NCI-H526 treated with DMSO at 0.1 percent for 48 hours (cell line): ENCODE measurements around the gene PLP2.

Experiments used
- DNase-seq: peaks from one replicate; lab custom pipeline; 2025; lab: John Stamatoyannopoulos, UW

PLP2 gene

DNA sequence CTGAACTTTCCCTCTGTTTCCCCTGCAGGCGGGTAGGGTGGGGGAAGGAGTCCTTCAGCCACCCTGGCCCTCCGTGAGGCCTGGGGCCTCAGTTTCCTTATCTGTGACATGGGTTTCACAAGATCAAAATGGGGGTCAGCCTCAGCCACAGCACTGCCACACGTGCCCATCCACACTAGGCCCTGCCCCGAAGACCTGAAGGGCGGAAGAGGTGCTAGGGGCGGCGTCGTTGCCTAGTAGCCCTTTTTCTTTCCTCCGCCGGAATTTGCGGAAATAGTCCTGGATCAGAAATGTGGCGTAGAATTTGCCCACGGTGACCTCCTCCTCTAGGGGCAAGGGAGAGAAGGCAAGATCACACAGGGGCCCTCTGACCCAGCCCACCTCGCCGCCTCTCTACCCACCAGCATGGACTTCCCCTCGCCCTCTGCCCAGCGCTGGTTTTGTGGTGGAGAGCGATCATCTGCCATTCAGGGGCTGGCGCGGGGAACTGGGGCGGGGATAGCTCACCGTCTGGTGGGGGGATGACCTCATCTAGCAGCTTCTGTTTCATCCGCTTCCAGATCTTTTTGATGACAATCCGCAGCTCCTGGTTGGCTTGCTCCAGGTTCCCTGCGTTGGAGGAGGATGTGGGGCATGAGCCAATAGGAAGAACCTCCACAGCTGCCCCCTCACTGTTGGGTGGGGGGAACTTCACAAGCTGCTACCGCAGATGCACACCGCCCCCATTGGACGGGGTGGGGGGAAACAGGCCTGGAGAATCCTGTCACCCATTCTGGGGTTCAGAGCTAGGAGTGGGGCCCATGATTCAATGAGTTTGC, 37.9 kb downstream of the PLP2 start:
- no peak for DNase-seq

DNA sequence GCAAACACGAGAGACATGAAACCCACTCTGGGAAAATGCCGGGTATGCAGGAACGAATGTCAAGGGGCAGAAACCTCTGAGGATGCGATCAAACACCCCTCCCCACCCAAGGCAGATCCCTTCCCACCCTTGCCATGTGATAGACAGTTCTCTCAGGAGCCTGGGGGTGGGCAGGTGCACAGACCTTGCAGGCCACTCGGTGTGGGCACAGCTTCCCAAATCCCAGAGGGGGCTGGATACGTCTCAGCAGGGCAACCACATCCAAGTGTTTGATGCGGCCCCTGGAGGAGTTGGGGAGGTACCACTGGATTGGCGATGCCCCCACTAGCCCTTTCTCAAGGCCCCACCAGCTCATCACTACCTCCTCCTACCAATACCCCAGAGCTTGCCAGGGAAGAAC, 38.7 kb downstream of the PLP2 start:
- no peak for DNase-seq

DNA sequence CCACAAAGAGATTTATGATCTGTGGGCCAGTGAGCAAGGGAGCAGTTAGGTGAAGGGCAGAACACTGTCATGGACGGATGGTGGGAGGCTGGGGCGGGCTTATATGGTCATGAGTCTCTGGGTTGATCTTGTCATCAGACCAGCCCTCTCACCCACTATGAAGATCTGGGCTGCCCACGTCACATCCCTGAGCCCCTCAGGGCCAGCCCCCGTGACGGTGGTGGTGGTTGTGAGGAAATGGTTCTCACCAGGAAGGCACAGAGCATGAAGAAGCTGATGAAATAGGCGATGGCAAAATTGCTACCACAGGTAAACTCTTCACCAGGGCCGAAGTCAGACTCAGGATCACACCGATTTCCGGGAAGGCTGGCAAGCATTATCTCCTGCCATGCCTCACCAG, 39.4 kb downstream of the PLP2 start:
- no peak for DNase-seq

DNA sequence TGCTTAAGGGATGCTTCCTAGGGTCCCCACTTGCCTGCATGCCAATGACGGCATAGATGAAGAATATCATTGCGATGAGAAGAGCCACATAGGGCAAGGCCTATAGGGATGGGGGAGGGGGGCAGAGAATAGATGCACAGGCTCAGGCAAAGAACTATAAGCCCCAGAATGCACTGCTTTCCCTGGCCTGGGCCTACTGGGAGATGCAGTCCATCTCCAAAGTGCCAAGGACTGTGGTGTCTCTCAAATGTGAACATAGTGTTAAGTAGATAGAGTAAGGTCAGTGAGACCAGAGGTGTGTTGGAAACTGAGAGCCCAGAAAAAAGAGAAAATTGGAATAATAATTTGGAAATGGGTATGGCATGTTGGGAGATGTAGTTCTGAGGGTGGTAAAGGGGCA, 40.5 kb downstream of the PLP2 start:
- DNase-seq = no peak

DNA sequence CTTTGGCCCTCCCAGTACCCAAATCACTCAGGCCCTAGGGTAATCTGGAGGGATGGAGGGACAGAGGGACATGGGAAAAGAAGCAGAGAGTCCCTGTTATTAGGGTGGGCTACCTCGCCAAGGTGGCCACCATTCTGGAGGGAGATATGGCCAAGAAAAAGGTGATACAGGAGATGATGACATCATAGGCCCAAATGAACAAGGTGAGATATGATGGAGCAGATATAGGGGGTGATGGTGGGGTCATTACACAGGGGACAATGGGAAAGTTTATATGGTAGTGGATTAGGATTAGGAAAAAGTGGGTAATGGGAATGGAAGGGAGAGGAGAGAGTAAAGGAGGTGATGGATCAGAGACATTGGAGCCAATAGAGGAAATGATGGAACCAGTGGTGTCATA, 41.2 kb downstream of the PLP2 start:
- DNase-seq = no peak

DNA sequence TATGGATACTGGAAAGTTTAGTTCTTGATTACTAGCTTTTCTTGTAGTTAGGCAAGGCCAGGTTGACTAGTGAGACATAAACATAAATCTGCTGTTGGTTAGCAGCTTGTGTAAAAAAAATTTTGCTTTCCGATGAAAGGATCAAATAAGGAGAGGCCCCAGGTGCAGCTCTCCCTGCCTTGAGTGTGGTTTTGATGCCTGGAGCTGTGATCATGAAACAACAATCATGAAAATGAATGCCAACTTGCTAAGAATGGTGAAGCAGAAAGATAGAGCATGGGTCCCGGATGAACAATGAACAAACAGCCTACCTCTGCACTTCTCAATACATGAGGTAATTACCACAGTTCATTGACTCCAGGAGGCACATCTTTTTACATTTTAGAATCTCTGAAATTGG, 42.7 kb downstream of the PLP2 start:
- DNase-seq = no peak

DNA sequence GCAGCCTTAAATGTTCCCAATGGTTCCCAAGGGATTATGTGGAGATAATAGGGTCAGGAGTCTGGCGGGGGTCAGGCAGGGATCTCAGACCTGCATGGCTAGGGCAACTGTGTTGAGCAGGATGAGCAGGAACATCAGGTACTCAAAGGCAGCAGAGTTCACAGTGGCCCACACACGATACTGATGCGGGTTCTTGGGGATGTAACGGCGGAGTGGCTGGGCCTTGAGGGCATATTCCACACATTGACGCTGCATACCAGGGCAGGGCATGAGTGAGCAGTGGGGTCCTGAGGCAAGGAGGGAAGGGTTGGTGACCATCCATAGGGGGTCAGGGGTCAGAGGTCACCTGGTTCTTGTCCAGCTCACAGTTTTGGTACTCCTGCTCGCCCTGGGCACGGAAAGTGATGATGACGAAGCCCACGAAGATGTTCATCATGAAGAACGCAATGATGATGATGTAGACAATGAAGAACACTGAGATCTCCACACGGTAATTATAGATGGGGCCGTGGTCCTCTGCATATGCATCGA, 43.4 kb downstream of the PLP2 start:
- no peak for DNase-seq

DNA sequence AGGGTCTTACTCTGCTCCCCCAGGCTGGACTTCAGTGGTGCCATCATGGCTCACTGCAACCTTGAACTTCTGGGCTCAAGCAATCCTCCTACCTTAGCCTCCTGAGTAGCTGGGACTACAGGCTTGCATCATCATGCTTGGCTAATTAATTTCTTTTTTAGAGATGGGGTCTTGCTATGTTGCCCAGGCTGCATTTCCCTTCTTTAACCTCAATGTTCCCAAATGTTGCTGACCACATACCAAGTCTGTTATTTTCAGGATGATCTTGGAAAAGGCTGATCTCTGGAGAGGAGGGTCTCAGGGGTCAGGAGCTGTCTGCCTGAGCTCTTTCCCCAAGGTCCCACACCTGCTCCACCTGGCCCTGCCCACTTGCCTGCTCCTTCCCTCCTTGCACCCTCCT, 48.4 kb downstream of the PLP2 start:
- no peak for DNase-seq

DNA sequence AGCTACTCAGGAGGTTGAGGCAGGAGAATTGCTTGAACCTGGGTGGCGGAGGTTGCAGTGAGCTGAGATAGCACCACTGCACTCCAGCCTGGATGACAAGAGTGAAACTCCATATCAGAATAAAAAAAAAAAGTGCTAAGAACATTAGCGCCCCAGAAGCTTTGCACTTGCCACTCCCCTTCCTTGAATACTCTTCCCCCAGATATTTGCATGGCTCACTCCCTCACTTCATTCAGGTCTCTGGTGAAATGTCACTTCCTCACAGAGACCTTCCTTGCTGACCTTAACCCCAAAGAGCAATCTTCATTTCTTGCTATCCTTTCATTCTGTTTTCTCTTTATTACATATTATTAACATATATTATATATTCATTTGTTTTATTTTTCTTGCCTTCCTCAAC, 50.2 kb downstream of the PLP2 start:
- DNase-seq = no peak
